ENCODE measurements around the gene MINK1.
A peak's percentile ranks its signal among the peaks of the same experiment; 100 is the strongest.

MINK1 gene

DNA sequence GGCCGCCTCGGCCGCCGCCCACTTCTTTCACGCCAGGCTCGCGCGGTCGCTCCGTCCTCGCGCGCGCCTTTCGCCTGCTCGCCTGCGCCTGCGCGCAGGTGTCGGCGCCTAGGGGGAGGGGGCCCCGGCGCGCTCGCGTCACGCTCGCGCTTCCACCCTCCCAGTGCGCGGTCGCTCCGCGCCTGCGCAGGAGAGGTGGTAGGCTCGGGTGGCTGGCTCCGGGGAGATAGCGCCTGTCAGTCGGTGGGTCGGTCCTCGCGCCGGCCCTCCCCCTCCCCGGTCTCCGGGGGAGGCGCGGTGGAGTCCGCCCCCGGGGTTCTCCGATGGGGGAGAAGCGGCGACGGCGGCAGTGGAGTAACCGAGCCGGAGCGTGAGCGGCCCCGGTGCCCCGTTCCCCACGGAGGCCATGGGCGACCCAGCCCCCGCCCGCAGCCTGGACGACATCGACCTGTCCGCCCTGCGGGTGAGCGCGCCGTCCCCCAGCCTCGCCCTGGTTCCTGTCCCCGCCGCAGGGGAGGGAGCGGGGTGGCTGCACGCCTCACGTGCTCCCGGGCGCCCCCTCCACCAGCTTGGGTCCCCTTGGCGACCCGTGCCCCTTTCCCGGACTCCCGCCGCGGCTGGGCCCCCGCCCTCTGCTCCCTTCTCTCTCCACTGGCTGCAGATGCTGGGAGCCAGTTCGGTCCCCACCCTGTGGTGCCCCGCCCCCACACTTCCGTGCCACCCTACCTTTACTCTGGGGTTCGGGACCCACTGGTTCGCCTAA is at the start of gene MINK1:
Gene MINK1 (plus strand): TSS at position 163 of the 763 bp plus-strand sequence. CDS start 244 bp downstream, at position 407.
- peak; percentile 96 for DNase-seq (ENCODE audit: low spot score)

DNA sequence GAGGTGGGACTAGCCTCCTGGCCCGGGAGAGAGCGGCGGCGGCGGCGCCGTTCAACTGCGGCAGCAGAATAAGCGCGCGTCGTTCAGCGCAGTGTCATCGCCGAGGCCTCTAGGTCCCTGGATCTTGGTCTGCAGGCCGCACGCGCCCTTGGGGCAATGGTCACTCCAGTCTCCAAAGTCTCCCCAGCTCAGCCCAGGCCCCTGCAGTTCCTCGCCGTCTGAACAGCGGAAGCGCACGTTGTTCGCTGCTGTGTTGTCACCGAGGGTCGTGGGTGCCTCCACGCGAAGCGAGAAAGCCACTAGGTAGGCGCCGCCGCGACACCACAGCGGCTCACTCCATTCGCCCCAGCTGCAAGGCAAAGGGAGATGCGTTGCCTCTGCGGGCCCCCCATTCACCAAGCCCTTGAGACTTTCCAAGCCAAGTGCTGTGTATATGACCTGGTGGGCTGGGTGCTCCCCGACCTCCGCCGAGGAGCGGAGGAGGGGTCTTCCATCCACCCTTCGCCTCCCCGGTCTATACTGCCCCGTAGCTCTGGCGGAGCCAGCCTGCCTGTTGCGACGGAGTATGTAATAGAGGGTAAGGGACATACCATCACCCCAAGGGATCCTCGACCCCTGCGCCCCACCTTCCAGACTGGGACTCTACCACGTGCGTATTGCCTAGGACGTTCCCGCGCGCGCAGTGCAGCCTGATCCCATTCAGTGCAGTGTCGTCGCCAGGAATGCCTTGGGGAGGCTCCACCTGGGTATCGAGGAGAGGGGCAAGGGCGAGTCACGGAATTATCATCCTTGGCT is 47.6 kb upstream of the MINK1 start:
- DNase-seq (ENCODE audit: low spot score), result no peak

DNA sequence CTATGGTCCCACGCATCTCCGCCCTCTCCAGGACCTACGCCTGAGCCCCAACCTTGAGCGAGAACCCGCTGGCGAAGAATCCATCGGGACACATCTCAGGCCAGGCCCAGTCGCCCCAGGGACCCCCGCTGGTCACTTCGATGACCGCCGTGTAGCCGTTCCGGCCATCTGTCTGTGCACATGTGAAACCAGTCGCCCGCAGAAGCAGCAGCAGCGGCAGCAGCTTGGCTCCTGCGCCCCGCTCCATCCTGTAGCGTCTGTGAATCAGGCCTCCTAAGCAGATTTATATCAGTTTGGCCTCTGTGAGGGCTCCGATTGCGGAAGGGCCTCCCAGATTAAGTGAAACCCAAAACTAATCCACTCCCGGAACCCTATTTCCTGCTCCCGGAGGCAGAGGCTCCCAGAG is 47.0 kb upstream of the MINK1 start, which contains the start of gene VMO1:
Gene VMO1 (minus strand): TSS at position 259 of the 406 bp plus-strand sequence. CDS start 12 bp downstream, at position 247.
- DNase-seq (ENCODE audit: low spot score), result no peak

DNA sequence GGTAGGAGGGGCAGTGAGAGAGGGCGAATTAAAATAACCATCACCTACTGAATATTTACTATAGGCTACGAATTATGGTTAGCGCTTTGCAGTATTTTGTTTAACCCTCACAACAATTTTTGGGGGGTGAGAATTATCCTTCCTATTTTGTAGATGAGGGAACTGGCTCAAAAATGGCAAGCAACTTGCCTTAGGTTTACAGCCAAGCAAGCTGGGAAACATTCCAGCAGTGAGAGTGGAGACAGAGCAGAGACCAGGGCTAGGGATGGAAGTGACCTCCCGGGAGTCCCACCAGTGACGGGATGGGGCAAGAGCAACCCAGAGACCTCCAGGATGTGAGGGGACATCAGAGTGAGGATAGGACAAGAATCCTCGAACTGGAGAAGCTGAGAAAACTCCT is 46.6 kb upstream of the MINK1 start:
- DNase-seq (ENCODE audit: low spot score), result no peak

DNA sequence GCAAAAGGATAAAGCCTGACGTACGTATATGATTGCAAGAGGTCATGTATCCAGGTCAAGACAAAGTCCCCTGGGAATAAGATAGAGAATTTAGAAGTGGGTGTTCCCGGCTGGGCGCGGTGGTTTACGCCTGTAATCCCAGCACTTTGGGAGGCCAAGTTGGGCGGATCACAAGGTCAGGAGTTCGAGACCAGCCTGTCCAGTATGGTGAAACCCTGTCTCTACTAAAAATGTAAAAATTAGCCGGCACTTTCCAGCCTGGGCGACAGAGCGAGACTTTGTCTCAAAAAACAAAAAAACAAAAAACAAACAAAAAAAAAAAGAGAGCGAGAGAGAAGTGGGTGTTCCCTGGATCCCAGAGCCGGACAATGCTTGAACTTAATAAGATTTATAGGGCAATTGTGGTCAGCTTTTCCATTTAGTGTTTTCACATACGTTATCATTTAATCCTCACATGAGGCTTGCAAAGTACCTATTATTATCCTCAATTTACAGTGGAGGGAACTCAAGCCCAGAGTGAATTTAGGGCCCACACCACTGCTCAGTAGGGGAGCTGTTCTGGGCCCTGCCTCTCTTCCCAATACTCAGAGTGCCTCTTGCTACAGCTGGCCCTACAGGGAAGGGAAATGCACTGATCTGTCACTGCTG is 44.9 kb upstream of the MINK1 start:
- no peak for DNase-seq (ENCODE audit: low spot score)

DNA sequence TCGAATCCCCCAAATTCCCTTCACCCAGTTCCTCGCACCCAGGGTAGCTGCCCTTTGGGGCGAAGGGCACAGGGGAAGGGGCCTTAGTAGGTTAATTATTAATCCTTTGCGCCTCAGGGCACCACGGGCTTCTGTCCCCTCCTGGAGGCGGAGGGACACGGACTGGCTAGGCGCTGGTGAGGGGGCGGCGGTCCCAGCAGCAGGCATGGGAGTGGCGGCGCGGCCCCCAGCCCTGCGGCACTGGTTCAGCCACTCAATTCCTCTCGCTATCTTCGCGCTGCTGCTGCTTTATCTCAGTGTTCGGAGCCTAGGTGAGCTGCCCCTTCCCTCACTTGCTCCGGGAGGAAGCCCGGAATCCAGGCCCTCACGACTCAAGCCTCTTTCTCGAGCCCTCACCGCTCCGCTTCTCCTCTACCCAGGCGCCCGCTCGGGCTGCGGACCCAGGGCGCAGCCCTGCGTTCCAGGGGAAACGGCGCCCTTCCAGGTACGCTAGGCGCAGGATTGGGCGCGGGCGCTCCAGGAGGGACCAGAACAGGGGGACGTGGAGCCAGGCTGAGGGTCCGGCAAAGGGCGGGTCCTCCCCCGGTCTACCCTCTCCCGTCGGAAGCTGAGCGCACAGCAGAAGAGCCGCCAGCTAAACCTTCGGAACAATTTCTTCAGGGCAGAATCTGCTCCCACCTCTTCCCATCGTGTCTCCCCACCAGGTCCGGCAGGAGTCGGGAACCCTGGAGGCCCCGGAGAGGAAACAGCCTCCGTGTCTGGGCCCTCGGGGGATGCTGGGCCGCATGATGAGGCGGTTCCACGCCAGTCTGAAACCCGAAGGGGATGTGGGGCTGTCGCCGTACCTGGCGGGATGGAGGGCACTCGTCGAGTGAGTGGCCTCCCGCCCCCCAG is 44.1 kb upstream of the MINK1 start, which contains the start of gene GLTPD2:
Gene GLTPD2 (plus strand): TSS at position 158 of the 894 bp plus-strand sequence. CDS start 48 bp downstream, at position 206.
- DNase-seq (ENCODE audit: low spot score), result no peak

DNA sequence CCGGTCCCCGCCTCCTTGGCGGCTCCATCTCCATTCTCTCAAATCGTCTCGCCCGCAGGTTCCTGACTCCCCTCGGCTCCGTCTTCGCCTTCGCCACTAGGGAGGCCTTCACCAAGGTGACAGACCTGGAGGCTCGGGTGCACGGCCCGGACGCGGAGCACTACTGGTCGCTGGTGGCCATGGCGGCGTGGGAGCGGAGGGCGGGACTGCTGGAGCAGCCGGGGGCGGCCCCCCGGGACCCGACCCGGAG is 43.5 kb upstream of the MINK1 start:
- DNase-seq (ENCODE audit: low spot score), result no peak

DNA sequence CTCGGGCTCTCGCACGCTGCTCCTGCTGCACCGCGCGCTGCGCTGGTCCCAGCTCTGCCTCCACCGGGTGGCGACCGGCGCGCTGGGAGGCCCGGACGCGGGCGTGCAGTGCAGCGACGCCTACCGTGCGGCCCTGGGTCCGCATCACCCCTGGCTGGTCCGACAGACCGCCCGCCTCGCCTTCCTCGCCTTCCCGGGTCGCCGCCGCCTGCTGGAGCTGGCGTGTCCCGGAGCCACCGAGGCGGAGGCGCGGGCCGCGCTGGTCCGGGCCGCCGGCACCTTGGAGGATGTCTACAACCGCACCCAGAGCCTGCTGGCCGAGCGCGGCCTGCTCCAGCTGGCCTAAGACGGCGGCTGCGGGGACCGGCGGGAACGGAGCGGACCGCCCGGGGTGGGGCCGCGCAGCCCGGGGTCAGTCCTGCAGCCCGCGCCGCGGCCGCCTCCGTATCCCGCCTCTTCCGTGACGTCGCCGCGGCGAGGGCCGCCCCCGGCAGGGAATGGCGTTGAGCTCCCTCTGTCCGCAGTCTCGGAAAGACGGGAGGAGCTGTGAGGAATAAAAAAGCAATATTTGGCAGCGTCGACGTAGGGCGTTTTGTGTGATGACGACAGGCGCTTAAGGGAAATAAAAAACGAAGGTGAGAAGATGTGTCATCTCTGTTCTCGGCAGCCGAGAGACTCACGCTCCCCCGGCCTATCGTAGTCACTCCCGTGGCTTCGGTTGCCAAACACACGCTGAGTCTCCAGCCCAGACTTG is 43.0 kb upstream of the MINK1 start:
- DNase-seq (ENCODE audit: low spot score), result peak; percentile 86

DNA sequence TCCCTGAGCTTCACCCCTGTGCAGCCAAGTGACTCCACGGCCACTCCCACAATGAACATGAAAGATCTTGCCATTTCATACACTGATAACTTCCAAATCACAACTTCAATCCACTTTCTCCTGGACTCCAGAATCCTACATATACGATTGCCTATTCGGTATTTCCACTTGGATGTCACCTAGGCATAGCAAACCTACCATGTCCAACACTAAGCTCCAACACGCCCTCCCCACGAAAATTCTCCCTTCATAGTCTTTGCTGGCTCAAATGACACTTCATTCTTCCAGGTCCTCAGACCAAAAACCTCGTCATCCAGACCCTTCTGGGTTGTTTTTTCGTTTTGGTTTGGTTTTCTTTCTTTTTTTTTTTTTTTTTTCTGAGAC is 42.4 kb upstream of the MINK1 start:
- no peak for DNase-seq (ENCODE audit: low spot score)

DNA sequence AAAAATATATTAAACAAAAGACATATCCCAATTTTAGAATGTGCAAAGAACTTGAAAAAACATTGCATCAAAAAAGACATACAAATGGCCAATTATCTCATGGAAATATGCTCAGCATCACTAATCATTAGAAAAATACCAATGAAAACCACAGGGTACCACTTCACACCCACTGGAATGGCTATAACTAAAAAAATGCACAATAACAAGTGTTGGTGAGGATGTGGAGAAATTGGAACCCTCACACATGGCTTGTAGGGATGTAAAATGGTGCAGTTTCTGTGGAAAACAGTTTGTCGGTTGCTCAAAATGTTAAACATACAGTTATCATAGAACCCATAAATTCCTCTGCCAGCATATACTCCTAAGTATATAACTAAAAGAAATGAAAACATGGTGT is 38.0 kb upstream of the MINK1 start:
- no peak for DNase-seq (ENCODE audit: low spot score)

DNA sequence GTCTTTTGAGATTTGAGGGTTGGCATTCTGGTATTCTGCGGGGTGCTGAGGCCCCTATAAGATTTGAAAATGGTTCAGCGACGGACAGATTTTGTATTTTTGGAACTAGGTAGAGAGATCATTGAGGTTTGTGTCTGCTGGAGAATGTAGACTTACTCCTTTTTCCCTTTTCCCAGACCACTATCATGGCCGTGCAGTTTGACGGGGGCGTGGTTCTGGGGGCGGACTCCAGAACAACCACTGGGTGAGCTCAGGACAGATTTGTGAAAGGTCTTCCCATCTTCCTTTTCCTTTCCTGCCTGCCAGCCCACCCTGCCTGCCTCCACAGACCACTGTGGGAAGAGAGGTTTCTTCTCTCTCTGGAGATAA is 36.6 kb upstream of the MINK1 start:
- peak; percentile 50 for DNase-seq (ENCODE audit: low spot score)

DNA sequence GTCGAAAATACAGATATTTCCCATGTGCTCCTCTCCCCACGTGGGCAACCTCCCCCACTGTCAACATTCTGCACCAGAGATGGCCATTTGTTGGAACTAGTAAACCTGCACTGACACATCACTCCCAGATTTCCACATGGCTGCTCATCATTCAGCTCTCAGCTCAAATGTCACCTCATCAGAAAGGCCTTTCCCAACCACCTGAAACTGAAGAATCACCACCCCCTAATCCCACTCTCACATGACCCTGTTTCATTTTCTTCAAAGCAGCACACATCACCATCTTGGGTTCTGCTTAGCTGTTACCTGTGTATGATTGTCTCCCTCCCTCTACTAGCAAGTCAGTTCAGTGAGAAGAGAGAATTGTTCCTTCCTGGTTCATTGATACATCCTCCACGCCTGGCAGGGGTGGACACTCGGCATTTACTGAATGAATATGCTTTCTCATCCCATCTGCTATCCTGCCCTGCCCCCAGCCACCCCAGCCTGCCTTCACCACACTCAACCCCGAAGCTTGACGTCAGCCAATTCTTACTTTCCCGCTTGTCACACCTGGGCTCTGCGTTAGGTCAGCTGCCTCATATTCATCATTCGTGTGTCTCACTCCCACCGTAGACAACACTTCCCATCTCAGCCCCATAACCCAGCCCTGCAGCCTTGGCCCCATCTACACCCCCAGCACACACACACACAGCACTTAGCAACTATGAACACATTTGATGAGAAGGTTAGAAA is 32.5 kb upstream of the MINK1 start:
- no peak for DNase-seq (ENCODE audit: low spot score)

DNA sequence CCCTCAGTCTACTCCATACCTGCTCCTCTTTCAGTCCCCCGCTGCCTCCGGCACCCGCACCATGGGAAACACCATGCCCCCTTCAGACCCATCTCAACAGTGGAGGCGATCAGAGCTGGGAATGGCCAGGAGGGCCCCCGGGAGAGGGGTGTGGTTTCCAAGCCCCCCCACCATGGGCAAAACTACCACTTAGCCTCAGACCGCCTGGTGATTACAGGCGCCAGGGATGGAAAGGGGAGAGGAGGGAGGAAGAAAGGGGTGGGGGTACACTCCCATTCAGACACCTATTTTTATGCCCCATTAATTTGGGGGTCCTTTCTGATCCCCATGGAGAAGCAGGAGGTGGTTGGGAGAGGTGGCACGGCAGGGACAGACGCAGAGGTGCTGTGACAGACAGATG is 30.9 kb upstream of the MINK1 start, which contains the start of gene C17orf114:
Gene C17orf114 (minus strand): TSS at position 101 of the 400 bp plus-strand sequence.
- no peak for DNase-seq (ENCODE audit: low spot score)

DNA sequence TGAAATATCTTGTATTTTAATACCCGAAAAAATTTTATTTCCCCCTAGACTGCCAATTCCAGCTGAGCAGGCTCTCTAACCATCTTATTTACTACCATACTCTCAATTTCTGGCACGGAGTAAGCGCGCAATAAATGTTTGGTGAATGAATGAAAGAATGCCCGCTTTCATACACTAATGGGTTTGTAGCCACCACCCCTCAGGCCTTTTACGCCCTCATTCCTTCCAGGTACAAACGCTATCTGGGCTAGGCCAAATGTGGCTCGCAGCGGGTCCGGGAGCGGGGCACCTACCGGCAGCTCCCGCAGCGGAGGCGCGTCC is 26.7 kb upstream of the MINK1 start:
- no peak for DNase-seq (ENCODE audit: low spot score)

DNA sequence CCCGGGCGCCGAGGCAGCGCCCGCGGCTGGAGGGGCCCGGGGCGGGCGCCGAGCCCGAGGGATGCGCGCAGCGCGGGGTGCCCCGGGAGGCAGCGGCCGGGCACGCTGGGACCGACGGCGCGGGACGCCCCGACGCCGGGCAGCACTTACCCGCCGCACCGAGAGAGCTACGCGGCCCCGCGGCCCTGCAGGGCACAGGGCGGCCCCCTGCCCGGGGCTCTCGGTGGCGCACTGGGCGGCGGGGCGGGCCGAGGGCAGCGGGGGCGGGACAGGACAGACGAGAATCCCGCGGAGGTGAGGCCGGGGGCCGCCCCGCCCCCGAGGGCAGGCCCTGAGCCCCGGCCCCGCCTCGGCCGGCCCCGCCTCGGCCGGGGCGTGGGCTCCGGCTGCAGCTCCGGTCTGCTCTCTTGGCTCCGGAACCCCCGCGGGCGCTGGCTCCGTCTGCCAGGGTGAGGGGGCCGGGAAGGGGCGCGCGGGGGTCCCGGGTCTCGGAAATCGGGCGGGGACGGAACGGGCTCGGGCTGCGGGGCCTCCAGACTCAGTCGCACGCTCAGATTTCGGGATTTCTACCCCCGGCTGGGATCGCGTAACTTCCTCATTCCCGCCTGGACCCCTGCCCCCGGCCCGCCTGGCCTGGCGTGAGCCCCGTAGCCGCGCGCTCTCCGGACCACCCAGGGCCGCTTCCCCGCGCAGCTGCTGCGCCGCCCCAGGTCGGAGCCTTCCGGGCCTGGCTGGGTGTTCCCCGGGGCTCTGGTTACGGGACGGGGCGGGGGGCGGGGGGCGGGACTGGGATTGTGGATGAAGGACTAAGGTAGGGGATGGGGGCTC is 26.1 kb upstream of the MINK1 start, which contains the start of gene PLD2:
Gene PLD2 (plus strand): TSS at position 376 of the 828 bp plus-strand sequence. CDS start 621 bp downstream, outside the sequence.
- peak; percentile 96 for DNase-seq (ENCODE audit: low spot score)

DNA sequence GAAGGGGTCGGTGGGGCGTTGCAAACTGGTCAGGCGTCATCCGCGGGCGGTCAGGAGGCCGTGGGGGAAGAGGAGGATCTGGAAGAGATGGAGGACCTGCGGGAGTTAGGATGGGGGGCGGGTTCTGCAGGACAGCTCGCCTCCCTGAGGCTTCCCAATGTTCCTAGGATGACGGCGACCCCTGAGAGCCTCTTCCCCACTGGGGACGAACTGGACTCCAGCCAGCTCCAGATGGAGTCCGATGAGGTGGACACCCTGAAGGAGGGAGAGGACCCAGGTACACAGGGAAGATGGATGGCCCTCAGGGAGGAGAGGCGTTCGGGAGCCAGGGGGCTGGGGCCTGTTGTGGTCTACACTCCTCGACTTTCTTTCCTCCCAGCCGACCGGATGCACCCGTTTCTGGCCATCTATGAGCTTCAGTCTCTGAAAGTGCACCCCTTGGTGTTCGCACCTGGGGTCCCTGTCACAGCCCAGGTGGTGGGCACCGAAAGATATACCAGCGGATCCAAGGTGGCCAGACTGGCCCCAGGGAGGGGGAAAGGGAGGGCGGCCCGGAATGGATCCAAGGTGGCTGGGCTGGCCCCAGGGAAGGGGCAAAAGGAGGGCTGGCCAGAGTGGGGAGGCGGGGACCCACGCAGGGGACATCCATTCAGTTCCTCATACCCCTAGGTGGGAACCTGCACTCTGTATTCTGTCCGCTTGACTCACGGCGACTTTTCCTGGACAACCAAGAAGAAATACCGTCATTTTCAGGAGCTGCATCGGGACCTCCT is 25.3 kb upstream of the MINK1 start:
- no peak for DNase-seq (ENCODE audit: low spot score)

DNA sequence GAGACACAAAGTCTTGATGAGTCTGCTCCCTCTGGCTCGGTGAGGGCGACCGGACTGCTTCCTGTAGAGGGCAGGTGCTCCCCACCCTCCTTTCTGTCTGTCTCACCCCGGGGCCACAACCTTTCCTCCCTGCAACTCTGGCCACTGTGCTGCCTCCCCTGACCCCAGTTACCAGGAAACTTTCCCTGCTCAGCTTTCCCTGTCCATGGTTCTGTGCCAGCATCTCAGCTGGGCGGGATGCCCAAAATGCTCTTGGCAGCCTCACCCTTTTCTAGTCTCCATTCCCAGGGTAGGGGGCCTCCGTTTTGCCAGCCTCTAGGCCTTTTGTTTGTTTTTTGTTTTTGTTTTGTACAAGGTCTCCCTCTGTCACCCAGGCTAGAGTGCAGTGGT is 24.8 kb upstream of the MINK1 start:
- no peak for DNase-seq (ENCODE audit: low spot score)

DNA sequence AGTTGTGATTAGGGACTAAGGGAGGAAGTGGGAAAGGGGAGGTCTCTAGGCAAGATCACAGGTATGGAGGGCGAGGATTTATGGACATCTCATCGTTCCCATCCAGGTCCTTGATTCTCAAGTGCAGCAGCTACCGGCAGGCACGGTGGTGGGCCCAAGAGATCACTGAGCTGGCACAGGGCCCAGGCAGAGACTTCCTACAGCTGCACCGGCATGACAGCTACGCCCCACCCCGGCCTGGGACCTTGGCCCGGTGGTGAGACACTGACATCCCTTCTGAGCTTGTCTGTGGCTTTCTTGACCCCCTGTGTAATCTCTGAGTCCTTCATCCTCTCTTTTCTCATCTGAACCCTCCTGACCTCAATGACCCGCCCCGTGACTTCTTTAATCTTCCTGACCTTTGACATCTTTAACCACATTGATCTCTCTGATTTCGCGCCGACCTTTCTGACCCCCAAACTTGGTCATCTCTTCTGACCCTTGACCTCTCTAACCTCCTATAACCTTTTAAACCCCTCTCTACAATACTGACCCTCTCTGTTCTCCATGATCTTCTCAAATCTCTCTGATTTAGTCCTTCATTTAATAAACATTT is 22.3 kb upstream of the MINK1 start:
- DNase-seq (ENCODE audit: low spot score), result no peak

Measured in D341Med (cell line).